ENCODE data around the gene HDAC10. TPM values are rescaled to one million over a fixed set of nuclear protein-coding genes. Genes with fewer than 3 reads are reported as not detected.

The HDAC10 gene
- total RNA-seq, 1 experiment from 2014 or later = 45.0 TPM

GRCh38 chr22:50203288-50203687, 47.8 kb downstream of the HDAC10 start:
- peaks cover 5 to 6% of the 10 kb centered on the region in 2 experiments; a peak in 3 of 5 replicates for H3K9me3 Mint-ChIP-seq
- no peaks in the 10 kb centered on the region for H3K27me3 ChIP-seq (ENCODE audit: insufficient read depth, low read length)
- no peak overlapping the region for H3K18ac ChIP-seq (ENCODE audit: insufficient read length, low read depth, low read length)
- peaks cover 12 to 17% of the 10 kb centered on the region in 2 experiments for H3K4me1 Mint-ChIP-seq
- H3K4me1 ChIP-seq (ENCODE audit: insufficient read depth, low read length) = no peaks in the 10 kb centered on the region
- H2BK15ac ChIP-seq (ENCODE audit: low read depth, low read length) = no peak overlapping the region
- no peak overlapping the region for H2BK12ac ChIP-seq (ENCODE audit: insufficient read length, low read depth, low read length)
- no peak overlapping the region for H3T11ph ChIP-seq (ENCODE audit: low read length)
- peaks cover 16 to 42% (median 38%) of the 10 kb centered on the region in 3 experiments for H3K36me3 Mint-ChIP-seq (ENCODE audit: insufficient read depth in 1 of 3, low read depth in 3 of 3)
- no peak overlapping the region for H3K56ac ChIP-seq (ENCODE audit: insufficient read length, low read depth, low read length)
- no peak overlapping the region for H3K14ac ChIP-seq (ENCODE audit: insufficient read depth, low read length)
- no peak overlapping the region for H2BK5ac ChIP-seq (ENCODE audit: insufficient read length, low read length)
- TF ChIP-seq CTCF (conservative IDR thresholded peaks at IDR 0.05) = no peak
- no peaks in the 10 kb centered on the region for H3K79me1 ChIP-seq (ENCODE audit: insufficient read depth, low read depth, low read length, poor library complexity, severe bottlenecking)
- H3K27ac ChIP-seq (ENCODE audit: insufficient read length, low read depth, low read length) = no peak overlapping the region
- H4K5ac ChIP-seq (ENCODE audit: insufficient read length, low read depth, low read length) = no peak overlapping the region
- peaks cover 13% of the 10 kb centered on the region for H3K23me2 ChIP-seq (ENCODE audit: insufficient read length, low read depth, low read length, poor library complexity, severe bottlenecking)
- no peaks in the 10 kb centered on the region for H3K27me3 Mint-ChIP-seq (ENCODE audit: low read depth)
- H2BK20ac ChIP-seq (ENCODE audit: low read depth, low read length, poor library complexity, severe bottlenecking) = no peak overlapping the region
- no peak overlapping the region for H2AFZ ChIP-seq (ENCODE audit: low read length)
- no peak overlapping the region for H3K23ac ChIP-seq (ENCODE audit: insufficient read length, low read depth, low read length)
- no peak overlapping the region for H3K27ac Mint-ChIP-seq
- H3K79me2 ChIP-seq (ENCODE audit: insufficient read depth, low read length) = no peaks in the 10 kb centered on the region; the same call in 1 of the 2 replicates
- WGBS (ENCODE audit: extremely low coverage, insufficient read length, low lambda C conversion rate) = no CpG with 5 or more reads among the region's 1 CpG
- H3K9me3 ChIP-seq (ENCODE audit: control insufficient read depth, low read depth, low read length) = no peaks in the 10 kb centered on the region
- no peak overlapping the region for H2AK5ac ChIP-seq (ENCODE audit: insufficient read length, low read length)
- H3K9ac ChIP-seq (ENCODE audit: extremely low read depth, insufficient read length, low read length) = no peak overlapping the region
- H3K4ac ChIP-seq (ENCODE audit: low read depth, low read length) = no peak overlapping the region
- no peak overlapping the region for H3K4me2 ChIP-seq (ENCODE audit: insufficient read depth, insufficient read length, low read length)
- DNase-seq = no peak
- no peak overlapping the region for H4K91ac ChIP-seq (ENCODE audit: insufficient read length, low read depth, low read length)
- H4K20me1 ChIP-seq (ENCODE audit: control insufficient read depth, insufficient read depth, insufficient read length) = peaks cover 3% of the 10 kb centered on the region
- H4K8ac ChIP-seq (replicated peaks; ENCODE audit: insufficient read length, low read depth, low read length) = no peak overlapping the region
- H3K4me3 Mint-ChIP-seq = peak overlapping the region in 1 of 2 experiments; percentile 54; a peak in 1 of 5 replicates
- H2BK120ac ChIP-seq (ENCODE audit: low read depth, low read length, poor library complexity, severe bottlenecking) = no peak overlapping the region

All from H9 (cell line).